CD4-positive, alpha-beta T cell treated with Interleukin-2 at 100 ng/mL for 4 hours (primary cell): ENCODE results near the gene NT5C2.
"Not testable (repeated sequence)": the region's sequence is repeated elsewhere in the genome, so short reads cannot be mapped to it uniquely, and the experiment has no call there.

Source experiments
- DNase-seq: peaks from one replicate; pipeline ENCODE4 v3.0.0-alpha.2; 2020; ENCODE audit warnings: low spot score

Gene NT5C2

GRCh38 chr10:103202319-103202718 is 9.2 kb upstream of the NT5C2 start:
- DNase-seq: no peak

- DNase-seq: no peak
These were observed 6.4 kb upstream of the NT5C2 start for GRCh38 chr10:103199488-103199887.

DNA sequence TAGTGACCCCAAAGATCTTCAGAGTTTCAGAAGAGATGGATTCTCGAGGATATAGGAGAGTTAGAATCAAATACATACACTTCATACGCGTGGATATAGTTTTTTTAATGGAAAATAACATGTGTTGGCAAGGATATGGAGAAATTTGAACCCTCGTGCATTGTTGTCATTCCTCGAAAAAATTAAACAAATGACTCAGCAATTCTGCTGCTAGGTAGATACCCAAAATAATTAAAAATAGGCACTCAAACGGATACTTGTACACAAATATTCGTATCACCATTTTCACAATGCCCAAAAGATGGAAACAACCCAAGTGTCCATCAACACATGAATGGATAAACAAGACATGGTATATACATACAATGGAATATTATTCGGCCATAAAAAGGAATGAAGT is 5.6 kb upstream of the NT5C2 start:
- no peak for DNase-seq

GRCh38 chr10:103197903-103198302 is 4.8 kb upstream of the NT5C2 start:
- no peak for DNase-seq

- peak; percentile 14 for DNase-seq
These were observed 4.1 kb upstream of the NT5C2 start for GRCh38 chr10:103197174-103197573.

DNA sequence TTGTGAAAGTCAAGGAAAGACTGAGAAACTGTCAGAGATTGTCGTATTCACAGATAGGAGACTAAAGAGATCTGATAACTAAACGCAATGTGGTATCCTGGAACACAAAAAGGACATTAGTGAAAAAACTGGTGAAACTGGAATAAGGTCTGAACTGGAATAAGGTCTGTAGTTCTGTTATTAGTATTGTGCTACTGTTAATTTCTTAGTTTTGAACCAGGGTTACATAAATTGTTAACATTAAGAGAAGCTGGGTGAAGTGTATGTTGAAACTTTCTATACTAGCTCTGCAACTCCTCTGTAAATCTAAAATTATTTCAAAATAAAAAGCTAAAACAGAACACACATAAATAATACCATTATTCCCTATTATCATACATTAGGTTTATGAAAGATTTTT is 3.4 kb upstream of the NT5C2 start:
- DNase-seq: no peak

DNA sequence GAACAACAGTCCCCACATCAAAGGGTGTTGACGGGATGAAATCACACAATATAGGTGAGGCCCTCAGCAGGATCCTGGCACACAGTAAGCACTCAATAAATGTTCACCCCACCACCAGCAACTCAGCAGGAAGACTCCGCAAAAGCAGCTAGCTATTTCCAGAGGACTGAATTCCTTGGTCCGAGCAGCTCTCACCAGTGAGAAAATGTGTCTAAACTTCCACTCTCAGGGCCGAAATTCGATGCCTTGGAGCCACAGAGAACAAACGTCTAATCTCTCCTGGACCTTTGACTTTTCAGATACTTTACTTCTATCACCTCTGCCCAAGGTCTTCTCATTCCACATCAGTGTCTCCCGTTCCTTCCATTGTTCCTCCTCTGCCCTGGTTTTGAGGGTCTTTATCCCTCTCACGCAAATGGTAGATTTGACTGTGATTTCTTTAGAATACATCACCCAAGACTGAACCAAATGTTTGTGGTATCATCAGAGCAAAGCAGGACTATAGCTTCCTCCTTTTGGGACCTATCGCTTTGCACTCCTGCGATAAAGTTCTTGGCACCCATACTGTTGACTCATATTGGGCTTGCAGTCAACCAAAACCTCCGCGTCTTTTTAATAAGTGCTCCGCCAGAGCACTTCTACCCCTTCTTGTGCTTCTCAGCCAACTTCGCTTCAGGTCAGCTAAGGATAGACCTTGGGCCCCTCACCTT is 903 bp upstream of the NT5C2 start:
- DNase-seq: no peak

- DNase-seq: peak; percentile 49
These were observed 493 bp downstream of the NT5C2 start for GRCh38 chr10:103192451-103193106.

- no peak for DNase-seq
These were observed 1.0 kb downstream of the NT5C2 start for GRCh38 chr10:103192089-103192450.

DNA sequence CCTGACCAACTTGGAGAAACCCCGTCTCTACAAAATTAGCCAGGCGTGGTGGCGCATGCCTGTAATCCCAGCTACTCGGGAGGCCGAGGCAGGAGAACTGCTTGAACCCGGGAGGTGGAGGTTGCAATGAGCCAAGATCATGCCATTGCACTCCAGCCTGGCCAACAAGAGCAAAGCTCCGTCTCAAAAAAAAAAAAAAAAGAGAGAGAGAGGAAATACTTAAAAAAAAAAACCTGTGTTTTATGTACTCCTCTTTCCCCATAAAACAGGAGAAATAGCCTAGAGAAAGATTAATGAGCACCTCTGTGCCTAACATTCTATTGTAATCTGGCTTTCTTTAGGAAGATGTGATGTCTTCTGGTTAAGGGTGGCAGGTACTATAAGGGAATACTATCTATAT is 1.9 kb downstream of the NT5C2 start:
- not testable (repeated sequence) for DNase-seq

DNA sequence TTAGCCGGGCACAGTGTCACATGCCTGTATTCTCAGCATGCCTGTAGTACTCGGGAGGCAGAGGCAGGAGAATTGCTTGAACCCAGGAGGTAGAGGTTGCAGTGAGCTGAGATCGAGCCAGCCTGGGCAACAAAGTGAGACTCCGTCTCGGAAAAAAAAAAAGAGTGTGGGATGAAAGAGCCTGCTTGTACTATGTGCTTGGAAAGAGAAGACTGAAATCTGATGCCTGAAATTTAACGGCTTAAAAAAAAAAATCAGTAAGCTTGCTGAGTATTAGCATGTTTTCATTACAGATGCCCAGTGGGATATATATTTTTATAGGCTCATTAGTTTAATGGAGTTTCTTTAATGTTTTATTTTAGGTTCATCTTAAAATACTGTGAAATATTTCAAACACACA is 4.2 kb downstream of the NT5C2 start:
- no peak for DNase-seq

DNA sequence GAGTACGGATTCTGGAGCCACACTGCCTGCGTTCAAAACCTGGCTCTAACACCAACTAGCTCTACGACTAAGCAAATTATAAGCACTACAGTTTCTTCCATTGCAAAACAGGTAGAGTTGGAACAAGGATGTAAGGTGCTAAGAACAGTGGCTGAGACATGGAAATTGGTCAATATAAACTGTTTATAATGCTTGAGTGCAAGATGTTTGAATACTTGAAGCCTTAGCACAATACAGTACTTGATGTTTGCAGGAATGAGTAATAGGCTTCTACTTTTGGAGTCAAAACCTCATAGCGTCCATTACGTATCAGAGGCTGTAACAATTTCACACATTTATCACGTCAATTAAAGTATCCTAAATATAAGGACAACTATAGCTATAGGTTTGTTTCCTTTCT is 6.9 kb downstream of the NT5C2 start:
- no peak for DNase-seq

DNA sequence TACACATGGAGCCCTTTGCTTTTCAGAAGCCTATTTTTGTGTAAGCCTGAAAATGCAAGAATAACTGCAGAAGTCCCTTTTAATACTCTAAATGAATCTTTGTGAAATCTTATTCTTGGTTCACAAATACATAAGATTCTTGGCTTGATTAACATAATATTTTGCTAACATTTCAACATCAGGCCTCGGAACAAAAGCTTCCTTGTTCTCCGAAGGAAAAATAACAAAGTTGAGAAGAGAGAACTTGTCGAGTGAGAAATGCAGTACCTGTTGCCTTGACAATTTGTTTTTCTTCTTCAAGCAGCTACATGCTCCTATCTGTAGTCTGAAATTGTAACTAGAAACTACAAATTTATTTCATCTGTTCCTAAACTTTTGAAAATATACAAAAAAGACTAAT is 8.5 kb downstream of the NT5C2 start:
- DNase-seq: no peak

DNA sequence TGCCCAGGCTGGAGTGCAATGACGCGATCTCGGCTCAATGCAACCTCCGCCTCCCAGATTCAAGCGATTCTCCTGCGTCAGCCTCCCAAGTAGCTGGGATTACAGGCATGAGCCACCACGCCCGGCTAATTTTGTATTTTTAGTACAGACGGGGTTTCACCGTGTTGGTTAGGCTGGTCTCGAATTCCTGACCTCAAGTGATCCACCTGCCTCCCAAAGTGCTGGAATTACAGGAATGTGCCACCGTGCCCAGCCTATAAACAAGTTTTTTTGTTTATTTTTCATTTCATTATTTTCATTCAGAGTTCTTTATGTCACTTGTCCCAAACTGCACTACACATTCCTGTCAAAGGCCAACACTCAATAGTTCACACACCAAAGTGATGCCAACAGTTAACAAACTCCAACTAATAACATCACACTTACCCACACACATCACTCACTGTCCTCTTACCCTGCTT is 9.1 kb downstream of the NT5C2 start:
- DNase-seq: not testable (repeated sequence)

DNA sequence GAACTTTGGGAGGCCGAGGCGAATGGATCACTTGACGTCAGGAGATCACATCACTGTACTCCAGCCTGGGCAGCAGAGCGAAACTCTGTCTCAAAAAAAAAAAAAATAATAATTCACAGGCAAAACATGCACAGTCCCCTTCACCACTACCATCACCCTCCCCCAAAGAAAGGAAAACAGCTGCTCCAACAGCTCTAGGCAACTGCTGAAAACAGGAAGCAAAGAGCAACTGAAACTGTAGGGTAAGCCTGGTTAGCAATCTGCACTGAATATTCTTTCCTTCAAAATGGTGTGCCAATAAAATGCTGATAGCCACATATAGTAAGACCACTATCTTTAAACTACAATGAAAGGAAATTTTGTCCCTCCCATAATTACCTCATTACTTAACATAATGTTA is 11.8 kb downstream of the NT5C2 start:
- no peak for DNase-seq

GRCh38 chr10:103180491-103180890 is 12.6 kb downstream of the NT5C2 start:
- DNase-seq: no peak

DNA sequence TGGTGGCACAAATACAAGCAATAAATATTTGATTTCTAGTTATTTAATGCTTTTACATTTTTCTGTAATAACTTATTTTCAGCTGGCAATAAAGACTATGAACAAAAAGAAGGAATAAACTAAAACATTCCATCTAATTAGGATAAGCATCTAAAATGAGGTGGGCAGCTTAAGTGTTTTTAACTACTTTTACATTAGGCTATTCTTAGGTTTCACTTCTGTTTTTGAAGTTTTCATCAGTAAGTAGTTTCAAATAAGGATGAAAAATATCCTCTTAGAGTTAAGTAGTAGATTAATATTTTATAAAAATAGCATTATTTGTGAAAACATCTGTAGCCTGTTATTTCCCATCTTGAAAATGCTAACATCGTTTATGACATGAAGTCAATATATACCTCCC is 15.9 kb downstream of the NT5C2 start:
- no peak for DNase-seq

DNA sequence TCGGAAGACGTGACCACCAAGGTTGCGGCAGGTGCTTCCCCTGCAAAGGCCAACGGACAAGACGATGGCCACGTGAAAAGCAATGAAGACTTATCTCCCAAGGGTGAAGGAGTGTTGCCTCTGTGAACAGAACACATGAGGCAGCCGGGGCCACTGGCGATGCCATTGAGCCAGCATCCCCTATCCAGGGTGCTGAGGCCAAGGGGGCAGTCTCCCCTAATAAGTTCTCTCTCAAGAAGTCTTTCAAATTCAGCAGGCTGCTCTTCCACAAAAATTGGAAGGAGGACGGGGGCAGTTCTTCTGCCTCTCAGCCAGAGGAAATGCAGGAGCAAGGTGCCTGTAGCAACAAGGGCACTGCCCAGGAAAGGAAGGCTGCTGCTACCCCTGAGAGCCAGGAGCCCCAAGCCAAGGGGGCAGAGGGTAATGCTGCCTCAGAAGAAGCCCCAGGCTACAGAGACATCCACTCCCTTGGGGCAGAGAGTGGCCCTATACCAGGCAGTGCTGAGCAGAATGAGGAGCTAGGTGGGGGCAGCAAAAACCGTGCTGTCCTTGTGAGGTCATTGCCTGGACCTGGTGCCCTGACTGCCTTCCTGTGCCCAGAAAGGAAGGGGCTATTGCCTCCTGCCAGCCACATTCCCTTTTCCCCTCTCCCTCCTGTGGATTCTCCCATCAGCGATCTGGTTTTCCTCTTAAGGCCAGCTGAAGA is 17.3 kb downstream of the NT5C2 start:
- DNase-seq: no peak

- not testable (repeated sequence) for DNase-seq
These were observed 18.7 kb downstream of the NT5C2 start for GRCh38 chr10:103174324-103174723.

GRCh38 chr10:103171278-103171677 is 21.8 kb downstream of the NT5C2 start:
- DNase-seq: no peak

- DNase-seq: no peak
These were observed 24.6 kb downstream of the NT5C2 start for GRCh38 chr10:103168438-103168837.

DNA sequence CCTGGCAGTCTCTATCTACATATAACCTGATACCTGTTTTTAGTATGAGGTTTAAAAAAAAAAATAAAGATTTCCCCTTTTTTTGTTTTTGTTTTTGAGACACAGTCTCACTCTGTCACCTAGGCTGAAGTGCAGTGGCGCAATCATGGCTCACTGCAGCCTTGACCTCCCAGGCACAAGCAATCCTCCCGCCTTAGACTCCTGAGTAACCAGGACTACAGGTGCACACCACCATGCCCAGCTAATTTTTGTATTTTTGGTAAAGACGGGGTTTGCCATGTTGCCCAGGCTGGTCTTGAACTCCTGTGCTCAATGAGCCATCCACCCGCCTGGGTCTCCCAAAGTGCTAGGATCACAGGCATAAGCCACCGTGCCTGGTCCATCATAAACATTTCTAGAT is 25.5 kb downstream of the NT5C2 start:
- not testable (repeated sequence) for DNase-seq

- no peak for DNase-seq
These were observed 26.5 kb downstream of the NT5C2 start for GRCh38 chr10:103166523-103166922.
